Natural killer cell (primary cell): ENCODE results near the gene PRXL2A. TPM values are rescaled to one million over a fixed set of nuclear protein-coding genes. Genes with fewer than 3 reads are reported as not detected.
A peak's percentile ranks its signal among the peaks of the same experiment; 100 is the strongest.

Source experiments
- ATAC-seq, 3 donors: fragments of 150-1000 bp in 2 of 3; fragments of 200-7000 bp in 1 of 3; cut with Tn5 transposase; 1 replicate in 1 of 3; 2 replicates in 2 of 3; pipeline ENCODE4 v1.10.0; 2021; ENCODE audit warnings: mild to moderate bottlenecking in 2 of 3, moderate library complexity in 2 of 3
- DNase-seq, 2 donors: peaks; one replicate each; pipeline versions ENCODE4 v3.0.0 to v3.0.0-alpha.2; 2013 to 2021; ENCODE audit warnings: mixed read lengths in 1 of 2
- H3K27ac ChIP-seq: one replicate; pipeline ENCODE4 v1.5.1; 2013; ENCODE audit warnings: mild to moderate bottlenecking, low read length
- H3K27me3 ChIP-seq: one replicate; pipeline ENCODE4 v1.6.1; 2013; ENCODE audit warnings: low read length; ENCODE audit not compliant: control insufficient read depth, insufficient read depth
- H3K36me3 ChIP-seq: one replicate; pipeline ENCODE4 v1.6.1; 2013; ENCODE audit warnings: low read length; ENCODE audit not compliant: control insufficient read depth, insufficient read depth
- H3K4me1 ChIP-seq: one replicate; pipeline ENCODE4 v1.6.1; 2013; ENCODE audit warnings: low read length; ENCODE audit not compliant: control insufficient read depth, insufficient read depth
- H3K4me3 ChIP-seq: one replicate; pipeline ENCODE4 v1.5.1; 2013; ENCODE audit warnings: low read length
- H3K9me3 ChIP-seq: one replicate; pipeline ENCODE4 v1.6.1; 2013; ENCODE audit warnings: low read length; ENCODE audit not compliant: control insufficient read depth, insufficient read depth
- H3K27ac Mint-ChIP-seq, 2 donors: one replicate each; pipeline ENCODE4 v1.8.0; 2022; ENCODE audit warnings: mild to moderate bottlenecking in 2 of 2, mixed read lengths in 2 of 2, moderate library complexity in 1 of 2
- H3K27me3 Mint-ChIP-seq, 2 donors: one replicate each; pipeline ENCODE4 v1.8.0; 2022; ENCODE audit warnings: low read depth in 2 of 2, mixed read lengths in 2 of 2
- H3K36me3 Mint-ChIP-seq: one replicate; pipeline ENCODE4 v1.8.0; 2022; ENCODE audit warnings: mixed read lengths
- H3K4me1 Mint-ChIP-seq, 2 donors: one replicate each; pipeline ENCODE4 v1.8.0; 2022; ENCODE audit warnings: mixed read lengths in 2 of 2
- H3K4me3 Mint-ChIP-seq: one replicate; pipeline ENCODE4 v1.8.0; 2022; ENCODE audit warnings: mild to moderate bottlenecking, moderate library complexity, mixed read lengths
- H3K9me3 Mint-ChIP-seq, 2 donors: one replicate each; pipeline ENCODE4 v1.8.0; 2022; ENCODE audit warnings: mixed read lengths in 2 of 2
- WGBS: methylation state at CpG from one replicate; pipeline ENCODE4 v1.1.7; 2013; ENCODE audit warnings: missing lambda C conversion rate; ENCODE audit not compliant: insufficient coverage; 5-methylcytosine and 5-hydroxymethylcytosine counted together
- intact Hi-C: fragments of 100-400 bp; cut with micrococcal nuclease; formaldehyde crosslinking; loops from one replicate; pipeline ENCODE4 v1.14.2; 2022
- total RNA-seq, 4 donors: library from RNA; stranded (reverse); fragments of 120-200 nt in 1 of 4; gene quantifications; one replicate each; pipeline versions ENCODE4 v1.2.3 to v1.2.4, GENCODE V29; 2013 to 2022
- TF ChIP-seq, protein P1 (sequence below): fragments of 200-600 bp; IDR thresholded peaks from one replicate; pipeline ENCODE4 v1.8.0; 2022; ENCODE audit warnings: antibody characterized with exemption

The PRXL2A gene
- total RNA-seq, 3 donors from 2014 or later (not counting 1 experiment from before 2014, with no cell fraction given): 1.3 to 1.8 (median 1.4) TPM

DNA sequence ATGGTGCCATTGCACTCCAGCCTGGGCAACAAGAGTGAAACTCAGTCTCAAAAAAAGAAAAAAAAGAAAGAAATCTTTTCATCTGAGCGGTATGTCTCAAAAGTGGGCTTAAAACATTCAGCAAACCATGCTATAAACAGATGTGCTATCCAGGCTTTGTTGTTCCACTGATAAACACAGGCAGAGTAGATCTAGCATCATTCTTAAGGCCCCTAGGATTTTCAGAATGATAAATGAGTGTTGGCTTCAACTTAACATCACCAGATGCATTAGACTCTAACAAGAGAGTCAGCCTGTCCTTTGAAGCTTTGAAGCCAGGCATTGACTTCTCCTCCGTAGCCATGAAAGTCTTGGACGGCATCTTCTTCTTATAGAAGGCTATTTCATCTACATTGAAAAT is 28.6 kb upstream of the PRXL2A start:
- DNase-seq: no peak
- intact Hi-C loops: no loop called here
- 92% methylated on average over 3 of the region's 3 CpGs for WGBS

DNA sequence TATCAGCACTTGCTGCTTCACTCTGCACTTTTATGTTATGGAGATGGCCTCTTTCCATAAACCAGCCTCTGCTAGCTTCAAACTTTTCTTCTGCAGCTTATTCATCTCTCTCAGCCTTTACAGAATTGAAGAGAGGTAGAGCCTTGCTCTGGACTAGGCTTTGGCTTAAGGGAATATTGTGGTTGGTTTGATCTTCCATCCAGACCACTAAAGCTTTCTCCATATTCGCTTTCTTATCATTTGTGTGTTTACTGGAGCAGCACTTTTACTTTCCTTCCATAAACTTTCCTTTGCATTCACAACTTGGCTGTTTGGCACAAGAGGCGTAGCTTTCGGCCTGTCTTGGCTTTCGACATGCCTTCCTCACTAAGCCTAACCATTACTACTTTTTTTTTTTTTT is 28.2 kb upstream of the PRXL2A start:
- no peaks in the 10 kb centered on the region for H3K36me3 ChIP-seq
- peaks cover 3% of the 10 kb centered on the region for H3K4me1 ChIP-seq
- no peak for ATAC-seq
- H3K9me3 ChIP-seq: no peaks in the 10 kb centered on the region
- no peaks in the 10 kb centered on the region for H3K9me3 Mint-ChIP-seq
- peaks cover 6 to 8% of the 10 kb centered on the region in 2 donors for H3K27me3 Mint-ChIP-seq
- H3K27ac Mint-ChIP-seq: no peak overlapping the region
- no peaks in the 10 kb centered on the region for H3K36me3 Mint-ChIP-seq
- TF ChIP-seq, protein P1, sequence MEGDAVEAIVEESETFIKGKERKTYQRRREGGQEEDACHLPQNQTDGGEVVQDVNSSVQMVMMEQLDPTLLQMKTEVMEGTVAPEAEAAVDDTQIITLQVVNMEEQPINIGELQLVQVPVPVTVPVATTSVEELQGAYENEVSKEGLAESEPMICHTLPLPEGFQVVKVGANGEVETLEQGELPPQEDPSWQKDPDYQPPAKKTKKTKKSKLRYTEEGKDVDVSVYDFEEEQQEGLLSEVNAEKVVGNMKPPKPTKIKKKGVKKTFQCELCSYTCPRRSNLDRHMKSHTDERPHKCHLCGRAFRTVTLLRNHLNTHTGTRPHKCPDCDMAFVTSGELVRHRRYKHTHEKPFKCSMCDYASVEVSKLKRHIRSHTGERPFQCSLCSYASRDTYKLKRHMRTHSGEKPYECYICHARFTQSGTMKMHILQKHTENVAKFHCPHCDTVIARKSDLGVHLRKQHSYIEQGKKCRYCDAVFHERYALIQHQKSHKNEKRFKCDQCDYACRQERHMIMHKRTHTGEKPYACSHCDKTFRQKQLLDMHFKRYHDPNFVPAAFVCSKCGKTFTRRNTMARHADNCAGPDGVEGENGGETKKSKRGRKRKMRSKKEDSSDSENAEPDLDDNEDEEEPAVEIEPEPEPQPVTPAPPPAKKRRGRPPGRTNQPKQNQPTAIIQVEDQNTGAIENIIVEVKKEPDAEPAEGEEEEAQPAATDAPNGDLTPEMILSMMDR: no peak
- no peak overlapping the region for H3K27ac ChIP-seq
- no peak overlapping the region for H3K4me3 Mint-ChIP-seq
- intact Hi-C loops: no loop called here
- H3K4me1 Mint-ChIP-seq: peaks cover 10% of the 10 kb centered on the region in 2 donors
- no peak for DNase-seq
- H3K27me3 ChIP-seq: no peaks in the 10 kb centered on the region
- 91% methylated on average over 4 of the region's 4 CpGs for WGBS
- H3K4me3 ChIP-seq: no peak overlapping the region

More for the DNA sequence above, 28.6 kb upstream of the PRXL2A start:
- Mint-ChIP-seq H3K27ac (no peak overlapping the region), H3K27me3 (peaks cover 6 to 8% of the 10 kb centered on the region in 2 donors), H3K36me3 (no peaks in the 10 kb centered on the region), H3K9me3 (no peaks in the 10 kb centered on the region), H3K4me1 (peaks cover 10% of the 10 kb centered on the region in 2 donors), H3K4me3 (no peak overlapping the region)
- ATAC-seq: no peak
- peaks cover 3% of the 10 kb centered on the region for H3K4me1 ChIP-seq
- TF ChIP-seq, protein P1: no peak
- no peaks in the 10 kb centered on the region for H3K36me3 ChIP-seq
- H3K9me3 ChIP-seq: no peaks in the 10 kb centered on the region
- no peak overlapping the region for H3K4me3 ChIP-seq
- H3K27me3 ChIP-seq: no peaks in the 10 kb centered on the region
- H3K27ac ChIP-seq: no peak overlapping the region

DNA sequence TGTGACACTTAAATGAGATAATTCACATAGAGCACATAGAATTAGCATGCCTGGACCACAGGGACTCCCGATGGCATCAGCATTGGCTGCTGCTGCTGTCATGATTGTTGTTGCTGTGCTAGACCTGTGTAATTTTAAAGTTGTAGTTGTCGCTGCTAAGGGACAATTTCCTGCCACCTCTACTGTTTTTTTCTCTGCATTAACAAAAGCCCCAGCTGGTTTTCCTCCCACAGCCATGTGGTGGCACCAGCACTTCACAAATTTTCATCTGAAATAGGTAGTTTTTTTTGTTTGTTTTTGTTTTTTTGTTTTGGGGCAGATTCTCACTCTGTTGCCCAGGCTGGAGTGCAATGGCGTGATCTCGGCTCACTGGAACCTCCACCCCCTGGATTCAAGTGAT is 25.4 kb upstream of the PRXL2A start:
- Histone ChIP-seq H3K27ac (no peak overlapping the region), H3K27me3 (no peaks in the 10 kb centered on the region), H3K36me3 (no peaks in the 10 kb centered on the region), H3K4me1 (peaks cover 3% of the 10 kb centered on the region), H3K4me3 (no peak overlapping the region), H3K9me3 (no peaks in the 10 kb centered on the region)
- H3K36me3 Mint-ChIP-seq: no peaks in the 10 kb centered on the region
- H3K4me3 Mint-ChIP-seq: no peak overlapping the region
- intact Hi-C loops: loop anchor here (1.0 kb wide), 1 partner anchor 122 kb away; no protein-coding TSS in a partner anchor
- peaks cover 10% of the 10 kb centered on the region in 2 donors for H3K4me1 Mint-ChIP-seq
- H3K9me3 Mint-ChIP-seq: no peaks in the 10 kb centered on the region
- no peak overlapping the region for H3K27ac Mint-ChIP-seq
- ATAC-seq (peak in 2 of 3 donors; percentile 73 to 77), DNase-seq (peak in 1 of 2 donors; percentile 78)
- TF ChIP-seq, protein P1: peak; percentile 52
- H3K27me3 Mint-ChIP-seq: peaks cover 0 to 3% of the 10 kb centered on the region in 2 donors
- WGBS: 3% methylated on average over 4 of the region's 4 CpGs

DNA sequence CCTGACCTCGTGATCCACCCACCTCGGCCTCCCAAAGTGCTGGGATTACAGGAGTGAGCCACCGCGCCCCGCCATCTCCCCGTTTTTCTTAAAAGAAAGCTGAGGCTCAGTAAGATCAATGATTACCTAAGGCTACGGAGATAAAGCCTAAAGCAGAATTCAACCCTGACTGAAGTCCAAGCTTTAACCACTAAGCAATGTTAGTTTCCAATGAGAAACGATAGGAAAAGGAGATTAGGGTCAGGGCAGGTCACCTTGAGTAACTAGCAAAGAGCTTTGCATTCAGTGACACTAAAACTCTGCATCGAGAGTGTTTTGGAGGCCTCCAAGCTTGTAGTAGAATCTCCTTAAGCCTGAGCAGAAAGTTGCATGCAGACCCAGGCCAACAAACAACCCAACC is 17.6 kb upstream of the PRXL2A start:
- H3K27me3 ChIP-seq: no peaks in the 10 kb centered on the region
- peaks cover 0 to 10% of the 10 kb centered on the region in 2 donors for H3K27me3 Mint-ChIP-seq
- H3K4me3 ChIP-seq: no peak overlapping the region
- TF ChIP-seq, protein P1: no peak
- peaks cover 2% of the 10 kb centered on the region for H3K4me1 ChIP-seq
- no peaks in the 10 kb centered on the region for H3K9me3 ChIP-seq
- H3K36me3 Mint-ChIP-seq: no peaks in the 10 kb centered on the region
- no peak overlapping the region for H3K4me3 Mint-ChIP-seq
- DNase-seq (no peak), ATAC-seq (no peak)
- no peak overlapping the region for H3K27ac ChIP-seq
- H3K27ac Mint-ChIP-seq: no peak overlapping the region
- WGBS: 87% methylated on average over 9 of the region's 9 CpGs
- H3K36me3 ChIP-seq: no peaks in the 10 kb centered on the region
- intact Hi-C loops: no loop called here
- H3K9me3 Mint-ChIP-seq: no peaks in the 10 kb centered on the region
- no peaks in the 10 kb centered on the region for H3K4me1 Mint-ChIP-seq
